Breast epithelium (tissue), 4 donors: ENCODE measurements around the gene NOD1. TPM values are rescaled to one million over a fixed set of nuclear protein-coding genes. Genes with fewer than 3 reads are reported as not detected.
A peak's percentile ranks its signal among the peaks of the same experiment; 100 is the strongest.

ENCODE experiments used
- DNase-seq, 2 donors: peaks; one replicate each; pipeline ENCODE4 v3.0.0-alpha.2; 2019; ENCODE audit warnings: low spot score in 2 of 2
- H3K27ac ChIP-seq, 2 donors: fragments of 200-600 bp; sonication (generic) in 1 of 2; one replicate each; pipeline ENCODE4 v1.5.1; 2016 to 2019; ENCODE audit warnings: mild to moderate bottlenecking in 1 of 2
- H3K27me3 ChIP-seq, 2 donors: fragments of 200-600 bp; sonication (generic) in 1 of 2; one replicate each; pipeline versions ENCODE4 v1.5.1 to v1.6.0; 2017 to 2019; ENCODE audit warnings: control low read depth in 1 of 2, mild to moderate bottlenecking in 1 of 2
- H3K36me3 ChIP-seq: fragments of 200-600 bp; one replicate; pipeline ENCODE4 v1.5.1; 2019
- H3K4me1 ChIP-seq, 2 donors: fragments of 200-600 bp; sonication (generic); one replicate each; pipeline ENCODE4 v1.5.1; 2016 to 2019; ENCODE audit warnings: control low read depth in 1 of 2
- H3K4me3 ChIP-seq, 3 donors: fragments of 200-600 bp; sonication (generic); 1 replicate in 2 of 3; 2 replicates in 1 of 3; pipeline ENCODE4 v1.5.1; 2016 to 2019; ENCODE audit warnings: mild to moderate bottlenecking in 3 of 3, moderate library complexity in 2 of 3
- H3K9me3 ChIP-seq, 2 donors: fragments of 200-600 bp; sonication (generic) in 1 of 2; one replicate each; pipeline ENCODE4 v1.5.1; 2016 to 2019; ENCODE audit warnings: control low read depth in 1 of 2
- CTCF ChIP-seq, 3 donors: fragments of 450-650 bp; IDR thresholded peaks; one replicate each; pipeline ENCODE4 v1.5.1; 2016 to 2017; ENCODE audit warnings: antibody characterized with exemption in 3 of 3, mild to moderate bottlenecking in 3 of 3, moderate library complexity in 3 of 3
- POLR2A ChIP-seq: fragments of 450-650 bp; IDR thresholded peaks from one replicate; pipeline ENCODE4 v1.6.1; 2016; ENCODE audit warnings: antibody characterized with exemption, mild to moderate bottlenecking, moderate library complexity
- POLR2AphosphoS5 ChIP-seq, 3 donors: sonication (generic); formaldehyde crosslinking; IDR thresholded peaks; one replicate each; pipeline ENCODE4 v1.6.1; 2017; ENCODE audit warnings: antibody characterized with exemption in 3 of 3
- intact Hi-C: fragments of 100-400 bp; cut with DNase I; formaldehyde crosslinking; loops from one replicate; pipeline ENCODE4 v1.15.1; 2023; ENCODE audit warnings: low total_unique reads
- total RNA-seq, 3 donors: library from RNA; depleted of rRNA; stranded (reverse); fragments of >200 nt; gene quantifications; one replicate each; pipeline ENCODE4 v1.1.0, GENCODE V29; 2016

The NOD1 gene
- total RNA-seq, 3 donors from 2014 or later: 11.2 to 34.4 (median 21.4) TPM

- Histone ChIP-seq H3K36me3 (no peaks in the 10 kb centered on the region), H3K4me1 (peaks cover 4 to 21% of the 10 kb centered on the region in 2 donors), H3K4me3 (no peak overlapping the region), H3K27ac (peak overlapping the region; percentile 70 to 84), H3K9me3 (no peaks in the 10 kb centered on the region), H3K27me3 (no peaks in the 10 kb centered on the region)
- intact Hi-C loops: no loop called here
- no peak for TF ChIP-seq POLR2AphosphoS5 (IDR thresholded peaks at IDR 0.05)
- no peak for TF ChIP-seq POLR2A
- TF ChIP-seq CTCF (IDR thresholded peaks at IDR 0.05): no peak
- DNase-seq: no peak
Observed at GRCh38 chr7:30433506-30433905, 45.1 kb downstream of the NOD1 start.

- TF ChIP-seq POLR2A: no peak
- TF ChIP-seq POLR2AphosphoS5 (IDR thresholded peaks at IDR 0.05): peak in 1 of 3 donors; percentile 26
- H3K9me3 ChIP-seq: no peaks in the 10 kb centered on the region
- peaks cover 4 to 21% of the 10 kb centered on the region in 2 donors for H3K4me1 ChIP-seq
- DNase-seq: peak; percentile 56 to 62
- H3K4me3 ChIP-seq: no peak overlapping the region
- intact Hi-C loops: no loop called here
- peak overlapping the region; percentile 70 to 84 for H3K27ac ChIP-seq
- no peaks in the 10 kb centered on the region for H3K36me3 ChIP-seq
- no peaks in the 10 kb centered on the region for H3K27me3 ChIP-seq
Observed at GRCh38 chr7:30433082-30433481, 45.5 kb downstream of the NOD1 start.

GRCh38 chr7:30430777-30431176 is 47.8 kb downstream of the NOD1 start:
- Histone ChIP-seq H3K4me1 (peaks cover 4 to 21% of the 10 kb centered on the region in 2 donors), H3K36me3 (no peaks in the 10 kb centered on the region), H3K27ac (peak overlapping the region; percentile 63 to 86), H3K4me3 (no peak overlapping the region), H3K9me3 (no peaks in the 10 kb centered on the region), H3K27me3 (no peaks in the 10 kb centered on the region)
- DNase-seq: no peak
- intact Hi-C loops: no loop called here
- TF ChIP-seq CTCF (IDR thresholded peaks at IDR 0.05) (no peak), POLR2AphosphoS5 (IDR thresholded peaks at IDR 0.05) (no peak), POLR2A (no peak)

GRCh38 chr7:30430276-30430675 is 48.3 kb downstream of the NOD1 start:
- peaks cover 4 to 21% of the 10 kb centered on the region in 2 donors for H3K4me1 ChIP-seq

GRCh38 chr7:30429156-30429530 is 49.4 kb downstream of the NOD1 start:
- Histone ChIP-seq H3K36me3 (no peaks in the 10 kb centered on the region), H3K4me1 (peaks cover 4 to 21% of the 10 kb centered on the region in 2 donors), H3K4me3 (no peak overlapping the region), H3K27ac (peak overlapping the region; percentile 63 to 86), H3K27me3 (no peaks in the 10 kb centered on the region), H3K9me3 (no peaks in the 10 kb centered on the region)
- no peak for TF ChIP-seq POLR2AphosphoS5 (IDR thresholded peaks at IDR 0.05)
- TF ChIP-seq CTCF (IDR thresholded peaks at IDR 0.05): no peak
- no peak for TF ChIP-seq POLR2A
- intact Hi-C loops: no loop called here
- DNase-seq: no peak

More at GRCh38 chr7:30430276-30430675, 48.3 kb downstream of the NOD1 start:
- TF ChIP-seq POLR2AphosphoS5 (IDR thresholded peaks at IDR 0.05) (no peak), POLR2A (no peak), CTCF (IDR thresholded peaks at IDR 0.05) (no peak)
- H3K9me3 ChIP-seq: no peaks in the 10 kb centered on the region
- peak overlapping the region; percentile 63 to 86 for H3K27ac ChIP-seq
- DNase-seq: peak; percentile 60 to 85
- intact Hi-C loops: no loop called here
- no peak overlapping the region for H3K4me3 ChIP-seq
- H3K36me3 ChIP-seq: no peaks in the 10 kb centered on the region
- H3K27me3 ChIP-seq: no peaks in the 10 kb centered on the region
